H1 (cell line): ENCODE data around the gene SZT2. TPM values are rescaled to one million over a fixed set of nuclear protein-coding genes. Genes with fewer than 3 reads are reported as not detected.

Source experiments
- CBX5 ChIP-seq: fragments of 300-800, 300-1000 bp; sonication (generic); IDR thresholded peaks from 2 replicates; pipeline ENCODE4 v1.7.1; 2016; ENCODE audit warnings: antibody characterized with exemption, low read length, low read depth
- CHD2 ChIP-seq: IDR thresholded peaks from 2 replicates; pipeline ENCODE4 v1.6.1; 2012; ENCODE audit warnings: low read length, improper control_type of control experiment
- CTBP2 ChIP-seq: IDR thresholded peaks from 2 replicates; pipeline ENCODE4 v1.7.0; 2011; ENCODE audit warnings: borderline replicate concordance, mild to moderate bottlenecking, moderate library complexity, mixed read lengths, low read length; ENCODE audit not compliant: insufficient read depth, insufficient read length
- HDAC6 ChIP-seq: IDR thresholded peaks from one replicate; pipeline ENCODE4 v1.7.1; 2012; ENCODE audit warnings: low read depth, mild to moderate bottlenecking, inconsistent platforms, low read length, moderate library complexity
- NRF1 ChIP-seq: IDR thresholded peaks from 2 replicates; pipeline ENCODE4 v1.6.1; 2011; ENCODE audit warnings: mild to moderate bottlenecking, low read depth, low read length, improper control_type of control experiment
- RAD21 ChIP-seq, 2 experiments: IDR thresholded peaks in 1 of 2; conservative IDR thresholded peaks in 1 of 2; 2 replicates each; pipeline ENCODE4 v1.6.1; 2011; ENCODE audit warnings: low read depth in 2 of 2, low read length in 2 of 2, improper control_type of control experiment in 1 of 2, inconsistent platforms in 1 of 2, mild to moderate bottlenecking in 1 of 2, moderate library complexity in 1 of 2
- SIX5 ChIP-seq: IDR thresholded peaks from 2 replicates; pipeline ENCODE4 v1.6.1; 2011; ENCODE audit warnings: mild to moderate bottlenecking, low read depth, low read length
- SP2 ChIP-seq: IDR thresholded peaks from 2 replicates; pipeline ENCODE4 v1.6.1; 2012; ENCODE audit warnings: mild to moderate bottlenecking, low read length, inconsistent platforms
- polyA plus RNA-seq, 7 experiments: library from polyadenylated mRNA; depleted of rRNA in 3 of 7; stranded (reverse) in 5 of 7; unstranded in 2 of 7; fragments of >200 nt in 5 of 7; fragments of 200-250 nt in 2 of 7; gene quantifications; 1 replicate in 5 of 7; 2 replicates in 1 of 7; 4 replicates in 1 of 7; pipeline versions ENCODE4 v1.2.1 to v1.2.3, GENCODE V29; 2011 to 2013; ENCODE audit warnings: missing spikeins in 2 of 7, mixed read lengths in 2 of 7
- total RNA-seq: library from RNA; stranded (reverse); fragmentation: NEBNext Ultra II Directional; extraction: Animal tissue kit (Norgen Biotek cat#: 25700); gene quantifications from 2 replicates; pipeline ENCODE4 v1.2.1, GENCODE V29; 2021
- TF ChIP-seq, protein P1 (sequence below): fragments of 300-600 bp; sonication (generic); IDR thresholded peaks from 2 replicates; pipeline ENCODE4 v1.7.1; 2012; ENCODE audit warnings: low read length, moderate library complexity, mild to moderate bottlenecking, inconsistent platforms; ENCODE audit not compliant: insufficient replicate concordance
- TF ChIP-seq, protein P2 (sequence below): IDR thresholded peaks from 2 replicates; pipeline ENCODE4 v1.6.1; 2011; ENCODE audit warnings: low read depth, mild to moderate bottlenecking, low read length; ENCODE audit not compliant: insufficient read depth

Gene SZT2
- total and polyA plus RNA-seq, 2 of the 8 experiments (the other 6 are each of a cell fraction or from before 2014, with no cell fraction given) = 4.7 to 12.9 TPM

DNA sequence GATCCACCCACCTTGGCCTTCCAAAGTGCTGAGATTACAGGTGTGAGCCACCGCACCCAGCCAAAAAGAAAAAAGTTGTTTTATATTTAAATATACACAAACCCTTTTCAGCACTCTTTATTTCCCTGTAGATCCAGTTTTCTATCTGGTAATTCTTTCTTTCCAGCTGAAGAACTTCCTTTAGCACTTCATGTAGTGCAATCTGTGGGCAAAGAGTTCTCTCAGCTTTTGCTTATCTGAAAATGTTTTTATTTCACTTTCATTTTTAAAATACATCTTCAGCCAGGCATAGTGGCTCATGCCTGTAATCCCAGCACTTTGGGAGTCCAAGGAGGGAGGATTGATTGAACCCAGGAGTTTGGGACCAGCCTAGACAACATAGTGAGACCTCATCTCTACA, 92.5 kb downstream of the SZT2 start (continued):
- TF ChIP-seq, protein P1, sequence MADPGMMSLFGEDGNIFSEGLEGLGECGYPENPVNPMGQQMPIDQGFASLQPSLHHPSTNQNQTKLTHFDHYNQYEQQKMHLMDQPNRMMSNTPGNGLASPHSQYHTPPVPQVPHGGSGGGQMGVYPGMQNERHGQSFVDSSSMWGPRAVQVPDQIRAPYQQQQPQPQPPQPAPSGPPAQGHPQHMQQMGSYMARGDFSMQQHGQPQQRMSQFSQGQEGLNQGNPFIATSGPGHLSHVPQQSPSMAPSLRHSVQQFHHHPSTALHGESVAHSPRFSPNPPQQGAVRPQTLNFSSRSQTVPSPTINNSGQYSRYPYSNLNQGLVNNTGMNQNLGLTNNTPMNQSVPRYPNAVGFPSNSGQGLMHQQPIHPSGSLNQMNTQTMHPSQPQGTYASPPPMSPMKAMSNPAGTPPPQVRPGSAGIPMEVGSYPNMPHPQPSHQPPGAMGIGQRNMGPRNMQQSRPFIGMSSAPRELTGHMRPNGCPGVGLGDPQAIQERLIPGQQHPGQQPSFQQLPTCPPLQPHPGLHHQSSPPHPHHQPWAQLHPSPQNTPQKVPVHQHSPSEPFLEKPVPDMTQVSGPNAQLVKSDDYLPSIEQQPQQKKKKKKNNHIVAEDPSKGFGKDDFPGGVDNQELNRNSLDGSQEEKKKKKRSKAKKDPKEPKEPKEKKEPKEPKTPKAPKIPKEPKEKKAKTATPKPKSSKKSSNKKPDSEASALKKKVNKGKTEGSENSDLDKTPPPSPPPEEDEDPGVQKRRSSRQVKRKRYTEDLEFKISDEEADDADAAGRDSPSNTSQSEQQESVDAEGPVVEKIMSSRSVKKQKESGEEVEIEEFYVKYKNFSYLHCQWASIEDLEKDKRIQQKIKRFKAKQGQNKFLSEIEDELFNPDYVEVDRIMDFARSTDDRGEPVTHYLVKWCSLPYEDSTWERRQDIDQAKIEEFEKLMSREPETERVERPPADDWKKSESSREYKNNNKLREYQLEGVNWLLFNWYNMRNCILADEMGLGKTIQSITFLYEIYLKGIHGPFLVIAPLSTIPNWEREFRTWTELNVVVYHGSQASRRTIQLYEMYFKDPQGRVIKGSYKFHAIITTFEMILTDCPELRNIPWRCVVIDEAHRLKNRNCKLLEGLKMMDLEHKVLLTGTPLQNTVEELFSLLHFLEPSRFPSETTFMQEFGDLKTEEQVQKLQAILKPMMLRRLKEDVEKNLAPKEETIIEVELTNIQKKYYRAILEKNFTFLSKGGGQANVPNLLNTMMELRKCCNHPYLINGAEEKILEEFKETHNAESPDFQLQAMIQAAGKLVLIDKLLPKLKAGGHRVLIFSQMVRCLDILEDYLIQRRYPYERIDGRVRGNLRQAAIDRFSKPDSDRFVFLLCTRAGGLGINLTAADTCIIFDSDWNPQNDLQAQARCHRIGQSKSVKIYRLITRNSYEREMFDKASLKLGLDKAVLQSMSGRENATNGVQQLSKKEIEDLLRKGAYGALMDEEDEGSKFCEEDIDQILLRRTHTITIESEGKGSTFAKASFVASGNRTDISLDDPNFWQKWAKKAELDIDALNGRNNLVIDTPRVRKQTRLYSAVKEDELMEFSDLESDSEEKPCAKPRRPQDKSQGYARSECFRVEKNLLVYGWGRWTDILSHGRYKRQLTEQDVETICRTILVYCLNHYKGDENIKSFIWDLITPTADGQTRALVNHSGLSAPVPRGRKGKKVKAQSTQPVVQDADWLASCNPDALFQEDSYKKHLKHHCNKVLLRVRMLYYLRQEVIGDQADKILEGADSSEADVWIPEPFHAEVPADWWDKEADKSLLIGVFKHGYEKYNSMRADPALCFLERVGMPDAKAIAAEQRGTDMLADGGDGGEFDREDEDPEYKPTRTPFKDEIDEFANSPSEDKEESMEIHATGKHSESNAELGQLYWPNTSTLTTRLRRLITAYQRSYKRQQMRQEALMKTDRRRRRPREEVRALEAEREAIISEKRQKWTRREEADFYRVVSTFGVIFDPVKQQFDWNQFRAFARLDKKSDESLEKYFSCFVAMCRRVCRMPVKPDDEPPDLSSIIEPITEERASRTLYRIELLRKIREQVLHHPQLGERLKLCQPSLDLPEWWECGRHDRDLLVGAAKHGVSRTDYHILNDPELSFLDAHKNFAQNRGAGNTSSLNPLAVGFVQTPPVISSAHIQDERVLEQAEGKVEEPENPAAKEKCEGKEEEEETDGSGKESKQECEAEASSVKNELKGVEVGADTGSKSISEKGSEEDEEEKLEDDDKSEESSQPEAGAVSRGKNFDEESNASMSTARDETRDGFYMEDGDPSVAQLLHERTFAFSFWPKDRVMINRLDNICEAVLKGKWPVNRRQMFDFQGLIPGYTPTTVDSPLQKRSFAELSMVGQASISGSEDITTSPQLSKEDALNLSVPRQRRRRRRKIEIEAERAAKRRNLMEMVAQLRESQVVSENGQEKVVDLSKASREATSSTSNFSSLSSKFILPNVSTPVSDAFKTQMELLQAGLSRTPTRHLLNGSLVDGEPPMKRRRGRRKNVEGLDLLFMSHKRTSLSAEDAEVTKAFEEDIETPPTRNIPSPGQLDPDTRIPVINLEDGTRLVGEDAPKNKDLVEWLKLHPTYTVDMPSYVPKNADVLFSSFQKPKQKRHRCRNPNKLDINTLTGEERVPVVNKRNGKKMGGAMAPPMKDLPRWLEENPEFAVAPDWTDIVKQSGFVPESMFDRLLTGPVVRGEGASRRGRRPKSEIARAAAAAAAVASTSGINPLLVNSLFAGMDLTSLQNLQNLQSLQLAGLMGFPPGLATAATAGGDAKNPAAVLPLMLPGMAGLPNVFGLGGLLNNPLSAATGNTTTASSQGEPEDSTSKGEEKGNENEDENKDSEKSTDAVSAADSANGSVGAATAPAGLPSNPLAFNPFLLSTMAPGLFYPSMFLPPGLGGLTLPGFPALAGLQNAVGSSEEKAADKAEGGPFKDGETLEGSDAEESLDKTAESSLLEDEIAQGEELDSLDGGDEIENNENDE = no peak
- TF ChIP-seq HDAC6 (no peak), SIX5 (no peak), CBX5 (no peak), RAD21 (IDR thresholded peaks at IDR 0.05 in 1 of 2, conservative IDR thresholded peaks at IDR 0.05 in 1 of 2; ENCODE audit: low read depth in 2 of 2, low read length in 2 of 2) (no peak), CHD2 (no peak), SP2 (no peak), CTBP2 (no peak), NRF1 (no peak)
- TF ChIP-seq, protein P2, sequence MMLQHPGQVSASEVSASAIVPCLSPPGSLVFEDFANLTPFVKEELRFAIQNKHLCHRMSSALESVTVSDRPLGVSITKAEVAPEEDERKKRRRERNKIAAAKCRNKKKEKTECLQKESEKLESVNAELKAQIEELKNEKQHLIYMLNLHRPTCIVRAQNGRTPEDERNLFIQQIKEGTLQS = no peak
